Peyer's patch (tissue), 4 donors: ENCODE data around the gene AHR. TPM values are rescaled to one million over a fixed set of nuclear protein-coding genes. Genes with fewer than 3 reads are reported as not detected.

Experiments
- DNase-seq, 3 donors: peaks; one replicate each; pipeline ENCODE4 v3.0.0-alpha.2; 2017 to 2019
- H3K27ac ChIP-seq, 4 donors: fragments of 200-600 bp; sonication (generic); one replicate each; pipeline ENCODE4 v1.5.1; 2016 to 2019
- H3K27me3 ChIP-seq, 2 donors: fragments of 200-600 bp; sonication (generic); one replicate each; pipeline ENCODE4 v1.5.1; 2019
- H3K36me3 ChIP-seq, 3 donors: fragments of 200-600 bp; sonication (generic); one replicate each; pipeline ENCODE4 v1.5.1; 2016 to 2019
- H3K4me1 ChIP-seq, 4 donors: fragments of 200-600 bp; sonication (generic); one replicate each; pipeline ENCODE4 v1.5.1; 2016 to 2019
- H3K4me3 ChIP-seq, 4 donors: fragments of 200-600 bp; sonication (generic); 1 replicate in 3 of 4; 2 replicates in 1 of 4; pipeline ENCODE4 v1.5.1; 2016 to 2019; ENCODE audit warnings: mild to moderate bottlenecking in 1 of 4
- H3K9me3 ChIP-seq, 4 donors: fragments of 200-600 bp; sonication (generic); one replicate each; pipeline ENCODE4 v1.5.1; 2016 to 2019; ENCODE audit warnings: mild to moderate bottlenecking in 1 of 4
- CTCF ChIP-seq, 6 experiments: fragments of 450-650 bp in 4 of 6; fragments of 200-600 bp in 2 of 6; sonication (generic) in 1 of 6; IDR thresholded peaks; one replicate each; pipeline ENCODE4 v1.5.1; 2017 to 2019; ENCODE audit warnings: antibody characterized with exemption in 6 of 6, mild to moderate bottlenecking in 3 of 6, moderate library complexity in 1 of 6
- POLR2A ChIP-seq, 2 donors: fragments of 450-650 bp; IDR thresholded peaks; one replicate each; pipeline ENCODE4 v1.5.1; 2017; ENCODE audit warnings: antibody characterized with exemption in 2 of 2, mild to moderate bottlenecking in 2 of 2, moderate library complexity in 2 of 2
- total RNA-seq, 4 donors: library from RNA; depleted of rRNA; stranded (reverse); fragments of >200 nt; gene quantifications; one replicate each; pipeline ENCODE4 v1.1.0, GENCODE V29; 2016

Gene AHR
- total RNA-seq, 4 donors from 2014 or later: 24.3 to 110 (median 39.4) TPM

DNA sequence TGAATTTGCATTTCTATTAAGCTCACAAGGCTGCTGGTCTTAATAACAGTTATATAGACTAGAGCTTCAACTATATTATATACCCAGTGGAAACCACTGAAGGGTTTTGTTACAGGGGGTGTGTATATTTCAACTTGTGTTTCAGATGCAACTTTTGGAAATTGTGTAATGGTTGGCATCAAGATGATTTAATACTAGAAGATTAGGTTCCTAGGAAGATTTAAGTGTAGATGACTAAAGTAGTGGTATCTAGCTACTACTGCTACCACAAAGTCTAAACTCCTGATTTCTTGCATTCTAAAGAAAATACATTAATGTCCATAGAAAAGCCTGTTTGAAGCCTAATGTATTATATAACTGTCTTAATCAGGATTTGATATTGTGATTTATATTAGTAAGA lies 30.2 kb downstream of the AHR start:
- Histone ChIP-seq H3K27me3 (no peaks in the 10 kb centered on the region), H3K9me3 (no peaks in the 10 kb centered on the region), H3K4me1 (peaks cover 0 to 8% (median 0%) of the 10 kb centered on the region in 4 donors), H3K36me3 (peaks cover 0 to 28% (median 0%) of the 10 kb centered on the region in 3 donors), H3K27ac (no peak overlapping the region), H3K4me3 (no peak overlapping the region)
- TF ChIP-seq POLR2A (IDR thresholded peaks at IDR 0.05) (no peak), CTCF (IDR thresholded peaks at IDR 0.05) (no peak)
- no peak for DNase-seq

- TF ChIP-seq POLR2A (IDR thresholded peaks at IDR 0.05): no peak
- TF ChIP-seq CTCF (IDR thresholded peaks at IDR 0.05): no peak
- H3K9me3 ChIP-seq: no peaks in the 10 kb centered on the region
- H3K27me3 ChIP-seq: no peaks in the 10 kb centered on the region
- peaks cover 0 to 30% (median 0%) of the 10 kb centered on the region in 3 donors for H3K36me3 ChIP-seq
- no peak overlapping the region for H3K4me3 ChIP-seq
- DNase-seq: no peak
- no peak overlapping the region for H3K27ac ChIP-seq
- H3K4me1 ChIP-seq: peaks cover 0 to 8% (median 0%) of the 10 kb centered on the region in 4 donors
Measured at GRCh38 chr7:17329440-17329839, 31.0 kb downstream of the AHR start.

GRCh38 chr7:17331891-17332501 lies 33.5 kb downstream of the AHR start:
- no peak overlapping the region for H3K27ac ChIP-seq
- no peaks in the 10 kb centered on the region for H3K27me3 ChIP-seq
- TF ChIP-seq CTCF (IDR thresholded peaks at IDR 0.05) (no peak), POLR2A (IDR thresholded peaks at IDR 0.05) (no peak)
- no peaks in the 10 kb centered on the region for H3K4me1 ChIP-seq
- H3K9me3 ChIP-seq: no peaks in the 10 kb centered on the region
- peaks cover 0 to 52% (median 0%) of the 10 kb centered on the region in 3 donors for H3K36me3 ChIP-seq
- DNase-seq: no peak
- no peak overlapping the region for H3K4me3 ChIP-seq

- Histone ChIP-seq H3K36me3 (peaks cover 0 to 58% (median 0%) of the 10 kb centered on the region in 3 donors), H3K4me1 (no peaks in the 10 kb centered on the region), H3K27me3 (no peaks in the 10 kb centered on the region), H3K4me3 (no peak overlapping the region), H3K9me3 (no peaks in the 10 kb centered on the region), H3K27ac (no peak overlapping the region)
- TF ChIP-seq CTCF (IDR thresholded peaks at IDR 0.05) (no peak), POLR2A (IDR thresholded peaks at IDR 0.05) (no peak)
- DNase-seq: no peak
Measured at GRCh38 chr7:17333221-17333620, 34.8 kb downstream of the AHR start.

DNA sequence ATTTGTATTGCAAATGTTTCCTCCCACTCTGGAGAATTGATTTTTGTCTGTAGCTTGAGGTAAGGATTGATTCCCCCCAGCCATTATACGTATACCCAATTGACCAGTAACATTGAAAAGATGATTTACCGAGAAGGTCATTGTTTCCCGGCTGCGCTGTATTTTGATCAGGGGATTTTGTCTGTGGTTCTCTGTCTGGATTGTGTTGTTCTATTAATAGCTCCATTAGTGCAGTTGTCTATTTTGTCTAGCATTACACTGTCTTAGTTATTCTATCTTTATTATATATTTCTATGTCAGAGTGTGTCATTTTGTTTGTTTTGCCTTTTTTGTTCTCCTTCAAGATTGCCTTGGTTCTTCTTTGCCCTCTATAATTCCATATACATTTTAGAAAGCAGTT lies 37.7 kb downstream of the AHR start:
- TF ChIP-seq POLR2A (IDR thresholded peaks at IDR 0.05): no peak
- TF ChIP-seq CTCF (IDR thresholded peaks at IDR 0.05): no peak
- DNase-seq: no peak
- Histone ChIP-seq H3K27ac (no peak overlapping the region), H3K9me3 (no peaks in the 10 kb centered on the region), H3K4me1 (no peaks in the 10 kb centered on the region), H3K27me3 (no peaks in the 10 kb centered on the region), H3K36me3 (peaks cover 0 to 62% (median 0%) of the 10 kb centered on the region in 3 donors), H3K4me3 (no peak overlapping the region)
